Thyroid gland (tissue), 4 donors: ENCODE data around the gene SHROOM4. TPM values are rescaled to one million over a fixed set of nuclear protein-coding genes. Genes with fewer than 3 reads are reported as not detected.
A peak's percentile ranks its signal among the peaks of the same experiment; 100 is the strongest.

Experiments
- DNase-seq, 2 donors: peaks; one replicate each; pipeline ENCODE4 v3.0.0-alpha.2; 2019
- H3K27ac ChIP-seq, 3 donors: fragments of 200-600 bp; sonication (generic); 1 replicate in 2 of 3; 2 replicates in 1 of 3; pipeline ENCODE4 v1.5.1; 2016 to 2019; ENCODE audit warnings: mild to moderate bottlenecking in 1 of 3, moderate library complexity in 1 of 3
- H3K27me3 ChIP-seq: fragments of 200-600 bp; sonication (generic); one replicate; pipeline ENCODE4 v1.5.1; 2019
- H3K36me3 ChIP-seq, 2 donors: fragments of 200-600 bp; sonication (generic); one replicate each; pipeline ENCODE4 v1.5.1; 2016 to 2019
- H3K4me1 ChIP-seq, 2 donors: fragments of 200-600 bp; sonication (generic); one replicate each; pipeline ENCODE4 v1.5.1; 2017 to 2019
- H3K4me3 ChIP-seq, 3 donors: fragments of 200-600 bp; sonication (generic); replicated peaks in 1 of 3; 1 replicate in 2 of 3; 2 replicates in 1 of 3; pipeline ENCODE4 v1.5.1; 2016; ENCODE audit warnings: mild to moderate bottlenecking in 1 of 3
- H3K9me3 ChIP-seq: fragments of 200-600 bp; sonication (generic); one replicate; pipeline ENCODE4 v1.5.1; 2017
- CTCF ChIP-seq, 6 experiments: fragments of 200-600 bp in 3 of 6; fragments of 450-650 bp in 3 of 6; sonication (generic) in 3 of 6; IDR thresholded peaks; one replicate each; pipeline ENCODE4 v1.5.1; 2016 to 2019; ENCODE audit warnings: antibody characterized with exemption in 6 of 6, mild to moderate bottlenecking in 2 of 6, inconsistent platforms in 1 of 6, moderate library complexity in 1 of 6
- POLR2A ChIP-seq, 2 donors: fragments of 450-650 bp; IDR thresholded peaks; one replicate each; pipeline ENCODE4 v1.6.1; 2017; ENCODE audit warnings: antibody characterized with exemption in 2 of 2, mild to moderate bottlenecking in 2 of 2, moderate library complexity in 1 of 2
- WGBS, 2 donors: methylation state at CpG; one replicate each; pipeline ENCODE4 v1.1.5; 2017; 5-methylcytosine and 5-hydroxymethylcytosine counted together
- intact Hi-C: fragments of 100-400 bp; cut with DNase I; formaldehyde crosslinking; loops from one replicate; pipeline ENCODE4 v1.15.1; 2023
- total RNA-seq, 4 donors: library from RNA; depleted of rRNA; stranded (reverse); fragments of >200 nt; gene quantifications; one replicate each; pipeline ENCODE4 v1.2.3, GENCODE V29; 2016

The SHROOM4 gene
- total RNA-seq, 4 donors from 2014 or later: 4.1 to 10.8 (median 6.9) TPM

DNA sequence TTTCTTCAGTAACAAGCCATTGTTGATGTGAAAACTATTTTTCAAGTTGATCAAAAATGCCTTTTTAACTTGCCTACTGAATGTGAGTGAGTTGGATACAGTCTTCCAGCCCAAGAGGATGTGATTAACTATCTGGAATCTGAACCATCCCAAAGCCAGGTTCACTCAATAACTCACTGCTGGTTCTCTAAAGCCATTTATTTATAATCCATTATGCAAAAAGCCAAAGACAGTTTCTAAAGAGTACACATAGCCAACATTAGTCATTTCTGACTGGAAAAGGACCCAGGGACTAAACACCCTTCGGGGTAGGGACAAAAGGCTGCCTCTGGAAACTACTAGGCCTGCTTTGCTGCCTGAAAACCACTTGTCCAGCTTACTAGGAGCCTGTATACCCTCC, 109.6 kb downstream of the SHROOM4 start:
- no peak overlapping the region for H3K4me3 ChIP-seq
- H3K9me3 ChIP-seq: no peaks in the 10 kb centered on the region
- H3K27me3 ChIP-seq: no peaks in the 10 kb centered on the region
- H3K27ac ChIP-seq: no peak overlapping the region
- WGBS, 2 donors: 100% methylated on average over 1 of the region's 1 CpG; no CpG with 5 or more reads in 1 of the 2 donors
- intact Hi-C loops: no loop called here
- no peaks in the 10 kb centered on the region for H3K4me1 ChIP-seq
- TF ChIP-seq POLR2A (IDR thresholded peaks at IDR 0.05) (no peak), CTCF (IDR thresholded peaks at IDR 0.05) (no peak)
- DNase-seq: no peak
- H3K36me3 ChIP-seq: no peaks in the 10 kb centered on the region

GRCh38 chrX:50700921-50701320, 113.1 kb downstream of the SHROOM4 start:
- WGBS, 2 donors: 83 to 100% methylated on average over 1 to 2 of the region's 3 CpGs
- TF ChIP-seq POLR2A (IDR thresholded peaks at IDR 0.05) (no peak), CTCF (IDR thresholded peaks at IDR 0.05) (no peak)
- H3K4me1 ChIP-seq: no peaks in the 10 kb centered on the region
- H3K36me3 ChIP-seq: no peaks in the 10 kb centered on the region
- no peak overlapping the region for H3K4me3 ChIP-seq
- intact Hi-C loops: no loop called here
- DNase-seq: no peak
- H3K9me3 ChIP-seq: no peaks in the 10 kb centered on the region
- no peak overlapping the region for H3K27ac ChIP-seq
- H3K27me3 ChIP-seq: no peaks in the 10 kb centered on the region

DNA sequence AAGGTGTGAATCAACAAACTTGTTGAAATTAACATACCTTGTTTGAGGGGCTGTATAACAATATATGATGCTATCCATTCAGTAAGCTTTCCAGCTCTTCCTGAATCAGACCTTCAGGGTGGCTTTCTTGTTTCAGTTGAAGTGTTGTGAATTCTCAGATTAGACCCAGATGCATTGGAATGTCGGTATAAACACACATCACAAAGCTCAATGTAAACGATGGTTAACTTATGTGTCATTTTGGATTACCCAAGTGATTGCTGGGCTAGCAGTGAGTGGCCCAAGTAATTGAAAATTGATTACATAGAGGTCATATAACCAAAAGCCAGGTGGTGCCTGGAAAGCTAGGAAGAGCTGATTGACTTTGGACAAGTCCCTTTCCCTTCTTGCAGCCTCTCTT, 115.0 kb downstream of the SHROOM4 start:
- intact Hi-C loops: no loop called here
- no peak overlapping the region for H3K27ac ChIP-seq
- H3K9me3 ChIP-seq: no peaks in the 10 kb centered on the region
- H3K4me3 ChIP-seq: no peak overlapping the region
- DNase-seq: no peak
- 63 to 71% methylated on average over 2 of the region's 2 CpGs for WGBS, 2 donors
- TF ChIP-seq CTCF (IDR thresholded peaks at IDR 0.05) (no peak), POLR2A (IDR thresholded peaks at IDR 0.05) (no peak)
- no peaks in the 10 kb centered on the region for H3K4me1 ChIP-seq
- H3K27me3 ChIP-seq: no peaks in the 10 kb centered on the region
- H3K36me3 ChIP-seq: no peaks in the 10 kb centered on the region

- Histone ChIP-seq H3K4me1 (no peaks in the 10 kb centered on the region), H3K27ac (peak overlapping the region in 2 of 3 donors; percentile 15 to 34), H3K4me3 (no peak overlapping the region), H3K9me3 (no peaks in the 10 kb centered on the region), H3K27me3 (no peaks in the 10 kb centered on the region), H3K36me3 (no peaks in the 10 kb centered on the region)
- intact Hi-C loops: no loop called here
- no peak for DNase-seq
- TF ChIP-seq CTCF (IDR thresholded peaks at IDR 0.05) (no peak), POLR2A (IDR thresholded peaks at IDR 0.05) (no peak)
- 2 to 14% methylated on average over 2 of the region's 2 CpGs for WGBS, 2 donors
Measured at GRCh38 chrX:50697691-50698090, 116.3 kb downstream of the SHROOM4 start.

GRCh38 chrX:50691820-50692219, 122.2 kb downstream of the SHROOM4 start:
- H3K4me3 ChIP-seq: no peak overlapping the region
- H3K36me3 ChIP-seq: no peaks in the 10 kb centered on the region
- 26 to 30% methylated on average over 5 of the region's 5 CpGs for WGBS, 2 donors
- H3K9me3 ChIP-seq: no peaks in the 10 kb centered on the region
- DNase-seq: no peak
- H3K27ac ChIP-seq: no peak overlapping the region
- intact Hi-C loops: loop anchor here (5.0 kb wide), 1 partner anchor 210 kb away; no protein-coding TSS in a partner anchor
- no peak for TF ChIP-seq POLR2A (IDR thresholded peaks at IDR 0.05)
- TF ChIP-seq CTCF (IDR thresholded peaks at IDR 0.05): peak in 5 of 6 experiments; percentile 49 to 68 (median 63)
- no peaks in the 10 kb centered on the region for H3K27me3 ChIP-seq
- H3K4me1 ChIP-seq: no peaks in the 10 kb centered on the region
